GM11168 (cell line): Measurements from ENCODE around the gene ARRDC1.
"Not testable (repeated sequence)": the region's sequence is repeated elsewhere in the genome, so short reads cannot be mapped to it uniquely, and the experiment has no call there.

Source experiments
- in situ Hi-C: fragments of 300-500 bp; cut with MboI; formaldehyde crosslinking; loops from one replicate; pipeline ENCODE4 v1.12.0; 2022; ENCODE audit warnings: low sequenced_read_pairs; ENCODE audit not compliant: unreplicated experiment

The ARRDC1 gene

GRCh38 chr9:137611623-137612609 is 6.4 kb downstream of the ARRDC1 start:
- in situ Hi-C loops: no loop called here

GRCh38 chr9:137612741-137613142 is 7.3 kb downstream of the ARRDC1 start:
- in situ Hi-C loops: no loop called here

DNA sequence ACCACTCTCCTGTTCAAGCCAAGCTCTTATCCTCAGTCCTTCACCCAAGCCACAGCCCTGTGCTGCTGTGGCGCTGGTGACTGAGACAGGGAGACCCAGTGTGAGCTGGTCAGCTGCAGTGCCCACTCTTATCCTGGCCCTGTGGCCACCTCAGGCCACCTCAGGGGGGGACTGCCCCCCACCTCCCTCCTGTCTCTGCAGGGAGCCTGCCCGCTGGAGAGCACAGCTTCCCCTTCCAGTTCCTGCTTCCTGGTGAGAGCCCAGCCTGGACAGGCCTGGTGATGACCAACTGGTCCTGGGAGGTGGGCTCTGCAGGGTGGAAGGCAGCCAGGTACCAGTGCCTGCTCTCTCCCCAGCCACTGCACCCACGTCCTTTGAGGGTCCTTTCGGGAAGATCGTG is 7.8 kb downstream of the ARRDC1 start:
- in situ Hi-C loops: no loop called here

DNA sequence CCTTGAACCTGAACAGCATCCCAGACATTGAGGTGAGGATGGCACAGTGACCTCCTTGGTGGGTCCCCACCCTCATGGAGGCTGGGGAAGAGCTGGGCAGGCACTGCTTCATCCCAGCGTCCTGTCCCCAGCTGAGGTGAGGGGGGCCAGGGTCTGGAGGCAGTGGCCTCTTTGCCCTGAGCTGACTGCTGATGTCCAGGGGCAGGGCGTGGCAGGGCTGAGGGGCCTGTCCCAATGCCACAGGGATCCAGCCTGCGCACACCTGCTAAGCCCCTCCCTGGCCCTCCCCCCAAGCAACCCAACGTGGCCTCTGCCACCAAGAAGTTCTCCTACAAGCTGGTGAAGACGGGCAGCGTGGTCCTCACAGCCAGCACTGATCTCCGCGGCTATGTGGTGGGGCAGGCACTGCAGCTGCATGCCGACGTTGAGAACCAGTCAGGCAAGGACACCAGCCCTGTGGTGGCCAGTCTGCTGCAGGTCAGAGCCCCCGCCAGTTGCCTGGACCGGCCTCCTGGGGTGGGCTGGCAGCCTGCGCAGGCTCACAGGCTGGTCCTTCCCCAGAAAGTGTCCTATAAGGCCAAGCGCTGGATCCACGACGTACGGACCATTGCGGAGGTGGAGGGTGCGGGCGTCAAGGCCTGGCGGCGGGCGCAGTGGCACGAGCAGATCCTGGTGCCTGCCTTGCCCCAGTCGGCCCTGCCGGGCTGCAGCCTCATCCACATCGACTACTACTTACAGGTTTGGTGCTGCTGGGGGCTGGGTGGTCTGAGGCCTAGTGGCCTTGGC is 8.4 kb downstream of the ARRDC1 start:
- in situ Hi-C loops: no loop called here

- in situ Hi-C loops: no loop called here
Observed at GRCh38 chr9:137614631-137615386, 9.3 kb downstream of the ARRDC1 start.

DNA sequence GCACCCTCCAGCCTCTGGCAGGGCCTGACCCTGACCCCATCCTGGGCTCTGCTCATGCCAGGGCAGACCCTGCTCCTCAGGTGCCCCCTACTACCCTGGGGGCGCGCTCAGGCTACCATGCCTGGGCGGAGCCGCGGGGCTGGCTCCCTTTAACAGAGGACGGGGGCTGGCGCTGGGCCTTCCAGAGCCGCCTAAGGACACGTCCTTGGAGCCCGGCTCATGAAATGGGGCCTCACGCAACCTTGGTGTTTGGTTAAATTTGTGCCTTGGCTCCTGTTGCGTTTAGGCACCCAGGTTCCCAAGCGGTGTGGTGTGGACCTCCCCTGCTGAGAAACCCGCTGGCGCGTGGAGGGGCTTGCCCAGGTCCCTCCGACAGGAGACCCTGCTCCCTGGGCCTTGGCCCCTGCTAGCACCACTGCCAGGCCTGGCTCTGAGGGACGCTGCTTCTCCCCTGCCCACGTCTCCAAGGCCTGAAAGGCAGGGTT is 9.9 kb downstream of the ARRDC1 start:
- in situ Hi-C loops: no loop called here

DNA sequence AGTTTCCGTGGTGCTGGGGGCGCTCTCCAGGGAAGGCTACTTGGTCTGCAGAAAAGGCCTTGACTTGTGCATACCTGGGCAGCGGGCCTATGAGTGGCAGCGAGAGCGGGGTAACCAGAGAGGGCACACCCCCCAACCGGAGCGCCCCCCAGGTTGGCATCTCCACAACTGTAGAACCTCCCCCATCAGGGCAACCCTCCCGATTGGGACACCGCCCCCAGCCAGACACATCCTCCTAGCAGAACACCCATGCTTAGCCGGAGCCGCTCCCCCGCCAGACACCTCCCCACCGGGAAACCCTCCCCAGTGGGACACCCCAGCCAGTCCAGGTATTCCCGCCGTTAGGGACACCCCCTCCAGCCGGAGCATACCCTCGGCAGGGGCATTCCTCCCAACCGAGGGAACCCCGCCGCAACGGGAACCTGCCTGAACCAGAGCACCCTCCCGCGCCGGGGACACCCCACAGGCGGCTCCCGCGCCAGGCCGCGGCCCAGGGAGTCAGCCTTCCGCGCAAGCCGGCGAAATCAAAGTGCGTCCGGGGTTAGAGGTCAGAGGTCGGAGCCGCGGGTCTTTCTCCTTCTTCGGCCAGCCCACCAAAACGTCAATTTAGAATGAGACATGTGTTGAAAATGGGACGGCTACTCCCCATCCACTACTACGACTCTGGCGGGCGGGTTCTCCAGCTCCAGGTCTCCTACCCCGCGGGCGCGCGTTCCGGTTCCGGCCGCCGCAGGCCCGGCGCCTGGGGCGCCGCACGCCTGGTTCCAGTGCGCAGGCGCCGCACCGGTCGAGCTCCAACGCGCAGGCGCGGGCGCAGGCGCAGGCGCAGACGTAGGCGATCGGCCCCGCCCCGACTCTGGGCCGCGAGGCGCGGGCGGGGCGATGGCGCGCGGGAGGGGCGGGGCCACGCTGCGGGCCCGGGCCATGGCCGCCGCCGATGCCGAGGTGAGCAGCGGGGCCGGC is 12.9 kb downstream of the ARRDC1 start, which contains the start of gene EHMT1:
EHMT1 (plus strand) TSS at position 901 of the 963 bp plus-strand sequence; CDS start at position 925, 24 bp downstream.
- in situ Hi-C loops: no loop called here

GRCh38 chr9:137619240-137620047 is 14.0 kb downstream of the ARRDC1 start:
- in situ Hi-C loops: no loop called here

- in situ Hi-C loops: no loop called here
Observed at GRCh38 chr9:137620048-137620405, 14.5 kb downstream of the ARRDC1 start.

DNA sequence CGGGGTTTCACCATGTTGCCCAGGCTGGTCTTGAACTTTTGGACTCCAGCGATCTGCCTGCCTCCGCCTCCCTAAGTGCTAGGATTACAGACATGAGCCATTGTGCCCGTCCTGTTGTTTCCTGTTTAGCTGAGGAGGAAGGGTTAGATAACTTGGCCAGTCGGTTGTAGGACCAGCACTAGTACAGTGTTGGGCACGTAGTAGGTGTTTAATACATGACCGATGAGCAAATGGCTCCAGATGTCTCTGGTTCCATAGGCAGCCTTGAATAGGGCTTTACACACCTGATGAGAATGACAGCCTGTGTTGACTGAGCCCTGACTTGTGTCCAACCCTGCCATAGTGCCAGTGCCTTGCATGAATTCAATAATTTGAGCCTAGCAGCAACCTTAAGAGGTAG is 15.1 kb downstream of the ARRDC1 start:
- in situ Hi-C loops: no loop called here

GRCh38 chr9:137621131-137621757 is 15.8 kb downstream of the ARRDC1 start:
- in situ Hi-C loops: no loop called here

GRCh38 chr9:137622211-137622610 is 16.7 kb downstream of the ARRDC1 start:
- in situ Hi-C loops: not testable (repeated sequence)

- in situ Hi-C loops: no loop called here
Observed at GRCh38 chr9:137626464-137626863, 21.0 kb downstream of the ARRDC1 start.

GRCh38 chr9:137627406-137627805 is 21.9 kb downstream of the ARRDC1 start:
- in situ Hi-C loops: not testable (repeated sequence)

DNA sequence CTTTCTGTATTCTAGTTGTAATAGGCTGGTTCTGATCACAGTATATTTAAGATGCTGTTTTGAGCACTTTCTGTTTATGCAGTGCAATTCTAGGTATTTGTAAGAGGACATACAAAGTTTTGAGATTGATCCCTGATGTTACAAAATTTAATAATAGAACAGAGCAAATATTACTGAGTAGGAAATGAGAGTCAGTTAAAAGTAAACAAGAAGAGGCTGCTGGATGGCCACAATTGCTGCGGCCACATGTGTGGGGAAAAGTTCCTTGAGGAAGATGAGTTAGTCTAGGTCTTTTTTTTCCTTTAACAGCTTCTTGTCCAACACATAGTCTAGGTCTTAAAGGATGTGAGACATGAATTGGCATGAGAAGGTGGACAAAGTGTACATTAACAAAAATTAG is 24.6 kb downstream of the ARRDC1 start:
- in situ Hi-C loops: no loop called here

- in situ Hi-C loops: no loop called here
Observed at GRCh38 chr9:137630679-137631078, 25.2 kb downstream of the ARRDC1 start.

GRCh38 chr9:137631345-137632229 is 26.1 kb downstream of the ARRDC1 start:
- in situ Hi-C loops: no loop called here
